RWPE1 (cell line): ENCODE measurements around the gene RDH13.

ENCODE experiments used
- CTCF ChIA-PET: fragments of 350-600 bp; sonication (Branson Sonifier 250); formaldehyde crosslinking; extraction: SDS; loops from one replicate; lab custom pipeline; 2021; lab: Yijun Ruan, JAX
- POLR2A ChIA-PET: fragments of 400-600 bp; formaldehyde crosslinking; extraction: SDS; loops from one replicate; lab custom pipeline; 2020; ENCODE audit warnings: antibody characterized with exemption; ENCODE audit not compliant: low non-redundant PET; lab: Yijun Ruan, JAX
- DNase-seq: peaks from one replicate; pipeline ENCODE4 v3.0.0; 2012; ENCODE audit warnings: low spot score
- H3K27ac ChIP-seq: fragments of 450-650 bp; 2 replicates; pipeline ENCODE4 v1.5.1; 2017
- TF ChIP-seq, protein P1 (sequence below): fragments of 450-650 bp; conservative IDR thresholded peaks from 2 replicates; pipeline ENCODE4 v1.5.1; 2017; ENCODE audit warnings: low read depth, mild to moderate bottlenecking

Gene RDH13

DNA sequence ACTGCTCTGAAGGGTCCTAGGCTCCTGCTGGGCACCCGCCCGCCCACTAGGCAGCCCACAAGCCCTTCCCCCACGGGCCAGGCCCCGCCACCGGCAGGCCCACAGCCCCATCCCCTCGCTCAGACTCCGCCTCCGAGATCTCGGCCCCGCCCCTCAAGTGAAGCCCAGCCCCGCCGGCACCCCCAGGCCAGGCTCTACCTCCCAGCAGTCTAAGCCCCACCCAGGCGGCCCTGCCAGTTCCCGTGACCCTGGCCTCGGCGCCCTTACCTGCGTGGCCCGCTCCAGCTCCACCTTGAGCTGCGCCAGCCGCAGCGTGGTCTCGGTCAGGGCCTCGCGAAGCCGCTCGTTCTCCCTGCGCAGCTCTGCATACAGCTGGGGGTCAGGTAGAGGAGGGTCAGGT, 29.0 kb upstream of the RDH13 start:
- H3K27ac ChIP-seq: no peak overlapping the region
- no peak for DNase-seq
- POLR2A ChIA-PET: no interaction called here
- CTCF ChIA-PET: no interaction called here
- TF ChIP-seq, protein P1, sequence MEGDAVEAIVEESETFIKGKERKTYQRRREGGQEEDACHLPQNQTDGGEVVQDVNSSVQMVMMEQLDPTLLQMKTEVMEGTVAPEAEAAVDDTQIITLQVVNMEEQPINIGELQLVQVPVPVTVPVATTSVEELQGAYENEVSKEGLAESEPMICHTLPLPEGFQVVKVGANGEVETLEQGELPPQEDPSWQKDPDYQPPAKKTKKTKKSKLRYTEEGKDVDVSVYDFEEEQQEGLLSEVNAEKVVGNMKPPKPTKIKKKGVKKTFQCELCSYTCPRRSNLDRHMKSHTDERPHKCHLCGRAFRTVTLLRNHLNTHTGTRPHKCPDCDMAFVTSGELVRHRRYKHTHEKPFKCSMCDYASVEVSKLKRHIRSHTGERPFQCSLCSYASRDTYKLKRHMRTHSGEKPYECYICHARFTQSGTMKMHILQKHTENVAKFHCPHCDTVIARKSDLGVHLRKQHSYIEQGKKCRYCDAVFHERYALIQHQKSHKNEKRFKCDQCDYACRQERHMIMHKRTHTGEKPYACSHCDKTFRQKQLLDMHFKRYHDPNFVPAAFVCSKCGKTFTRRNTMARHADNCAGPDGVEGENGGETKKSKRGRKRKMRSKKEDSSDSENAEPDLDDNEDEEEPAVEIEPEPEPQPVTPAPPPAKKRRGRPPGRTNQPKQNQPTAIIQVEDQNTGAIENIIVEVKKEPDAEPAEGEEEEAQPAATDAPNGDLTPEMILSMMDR: no peak

DNA sequence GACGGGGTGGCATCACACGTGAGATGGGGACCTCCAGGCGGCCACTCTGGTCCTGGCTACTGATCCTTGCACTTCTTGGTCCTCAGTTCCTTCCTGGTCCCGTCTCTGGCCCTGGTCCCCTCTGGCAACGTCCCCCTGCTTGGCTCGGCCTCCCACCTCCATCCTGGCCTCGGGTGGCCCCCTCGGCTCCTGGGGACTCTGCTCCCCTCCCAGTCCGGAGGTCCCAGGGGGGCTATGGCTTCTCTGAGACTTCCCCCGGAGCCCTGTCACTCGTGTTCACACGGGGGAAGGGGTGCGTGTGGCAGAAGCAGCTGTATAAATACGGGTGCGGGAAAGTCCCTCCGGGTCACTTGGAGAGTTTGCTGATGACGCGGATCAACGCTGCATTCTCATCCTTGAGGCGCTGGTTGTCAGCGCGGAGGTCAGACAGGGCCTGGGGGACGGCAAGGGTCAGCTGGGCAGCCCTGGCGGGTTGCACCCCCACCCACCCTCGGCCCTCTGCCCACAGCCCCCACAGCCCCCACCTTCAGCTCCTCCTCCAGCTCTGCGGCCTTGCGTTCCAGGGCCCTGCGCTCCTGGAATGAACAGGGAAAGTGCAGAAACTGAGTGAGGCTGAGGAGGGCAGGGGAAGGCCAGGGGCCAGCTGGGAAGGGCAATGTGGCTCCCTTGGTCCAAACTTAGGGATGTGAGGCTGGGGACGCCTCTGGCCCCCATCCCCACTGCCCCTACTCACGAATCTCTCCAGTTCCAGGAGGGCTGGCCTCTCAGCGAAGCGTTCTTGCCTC, 28.4 kb upstream of the RDH13 start:
- CTCF ChIA-PET: interaction anchor here (0.5 to 0.6 kb wide), 2 partner anchors 20 to 610 kb away, joined by 3 read pairs; no protein-coding TSS in a partner anchor
- TF ChIP-seq, protein P1: no peak
- POLR2A ChIA-PET: no interaction called here
- DNase-seq: no peak
- H3K27ac ChIP-seq: peak overlapping the region; percentile 11; the same call in 1 of the 2 replicates

DNA sequence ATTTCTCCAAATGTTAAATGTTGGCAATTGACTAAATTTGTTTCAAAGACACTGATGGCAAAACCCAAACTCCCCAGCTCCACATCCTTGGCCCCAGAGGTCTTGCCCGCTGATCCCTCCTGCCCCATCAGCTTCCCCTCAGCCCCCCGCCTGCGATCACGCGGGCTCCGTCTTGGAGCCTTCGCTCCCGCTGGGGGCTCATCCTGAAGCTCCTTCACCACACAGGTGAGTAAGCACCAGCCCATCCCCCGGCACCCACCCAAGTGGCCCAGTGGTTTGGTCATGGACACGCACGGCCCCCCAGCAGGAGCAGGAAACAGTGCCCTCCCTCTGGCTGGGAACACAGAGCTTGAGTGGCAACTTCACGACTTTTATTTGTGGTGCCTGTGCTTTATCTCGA, 27.6 kb upstream of the RDH13 start:
- POLR2A ChIA-PET: no interaction called here
- TF ChIP-seq, protein P1: no peak
- peak overlapping the region; percentile 11 for H3K27ac ChIP-seq
- CTCF ChIA-PET: interaction anchor here (0.5 to 0.8 kb wide), 2 partner anchors 21 to 293 kb away, joined by 3 read pairs; partner anchors contain the start of gene TMEM238
- no peak for DNase-seq

DNA sequence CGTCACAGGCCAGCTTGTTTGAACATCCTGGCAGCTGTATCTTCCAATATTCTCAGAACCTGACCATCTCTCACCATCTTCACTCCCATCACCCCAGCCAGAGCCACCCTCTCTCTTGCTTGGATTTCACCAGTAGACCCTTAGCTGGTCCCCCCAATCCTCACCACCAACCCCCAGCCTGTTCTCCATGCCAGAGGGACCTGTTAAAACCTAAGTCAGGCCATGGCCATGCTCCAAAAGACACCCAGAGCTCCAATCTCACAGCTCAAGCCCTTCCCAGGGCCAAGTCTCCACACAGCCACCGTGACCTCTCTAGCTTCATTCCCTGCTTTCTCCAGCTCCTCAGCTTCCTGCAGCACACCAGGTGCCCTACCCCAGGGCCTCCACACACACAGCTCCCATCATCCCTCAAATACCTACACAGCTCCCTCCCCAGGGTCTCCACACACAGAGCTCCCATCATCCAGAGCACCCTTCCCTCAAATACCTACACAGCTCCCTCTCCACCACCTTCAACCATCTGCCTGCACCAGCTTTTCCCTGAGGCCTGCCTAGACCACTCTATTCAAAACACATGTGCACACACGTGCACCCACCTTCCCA, 26.5 kb upstream of the RDH13 start:
- TF ChIP-seq, protein P1: no peak
- peak overlapping the region; percentile 54 for H3K27ac ChIP-seq
- DNase-seq: no peak
- ChIA-PET CTCF (interaction anchor here (0.5 to 1.4 kb wide), 7 partner anchors 14 to 755 kb away, joined by 3 to 10 read pairs (median 3); partner anchors contain the start of genes EPS8L1 and TMEM238), POLR2A (interaction anchor here (0.6 to 0.8 kb wide), 3 partner anchors 9 to 57 kb away, joined by 3 read pairs; no protein-coding TSS in a partner anchor)

DNA sequence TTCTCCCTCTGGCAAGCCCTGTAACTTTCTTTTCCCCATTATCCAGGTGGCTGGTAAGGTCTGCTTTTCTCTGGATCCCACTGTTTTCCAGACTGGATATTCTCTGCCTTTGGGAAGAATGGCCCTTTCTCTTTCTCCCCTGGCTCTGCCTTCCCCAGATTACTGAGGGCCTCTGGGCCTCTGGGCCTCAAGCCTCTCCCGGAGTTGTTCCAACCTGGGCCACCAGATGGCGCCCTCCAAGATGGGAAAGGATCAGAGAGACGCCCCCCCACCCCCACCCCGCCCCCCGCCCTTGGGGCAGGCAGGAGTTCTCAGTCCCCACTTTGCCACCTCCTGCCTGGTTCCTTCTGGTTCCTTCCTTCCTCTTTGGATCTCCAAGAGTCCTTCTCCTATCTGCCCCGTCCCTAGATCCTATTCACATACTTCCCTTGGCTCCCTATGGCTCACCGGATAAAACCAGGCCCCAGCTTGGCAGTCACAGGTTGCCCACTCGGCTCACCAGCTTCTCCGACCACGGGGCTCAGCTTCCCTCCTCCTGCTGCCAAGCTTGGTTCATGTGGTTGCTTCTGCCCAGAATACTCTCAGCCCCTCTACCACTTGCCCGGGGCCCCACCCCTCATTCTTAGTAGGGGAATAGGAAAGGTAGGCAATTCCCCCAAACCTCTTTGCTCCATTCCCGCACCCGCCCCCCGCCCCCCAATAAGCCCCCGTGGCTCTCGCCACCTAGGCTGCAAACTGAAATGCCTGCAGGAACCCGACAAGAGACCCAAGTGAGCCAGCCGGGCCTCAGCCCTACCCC, 25.8 kb upstream of the RDH13 start:
- DNase-seq: peak; percentile 69
- TF ChIP-seq, protein P1: peak; percentile 82
- ChIA-PET CTCF (interaction anchor here (0.5 to 1.4 kb wide), 13 partner anchors 11 to 755 kb away, joined by 3 to 10 read pairs (median 3); partner anchors contain the start of gene EPS8L1), POLR2A (interaction anchor here (0.6 to 0.8 kb wide), 2 partner anchors 9 to 58 kb away, joined by 3 read pairs; no protein-coding TSS in a partner anchor)
- peak overlapping the region; percentile 54 for H3K27ac ChIP-seq

DNA sequence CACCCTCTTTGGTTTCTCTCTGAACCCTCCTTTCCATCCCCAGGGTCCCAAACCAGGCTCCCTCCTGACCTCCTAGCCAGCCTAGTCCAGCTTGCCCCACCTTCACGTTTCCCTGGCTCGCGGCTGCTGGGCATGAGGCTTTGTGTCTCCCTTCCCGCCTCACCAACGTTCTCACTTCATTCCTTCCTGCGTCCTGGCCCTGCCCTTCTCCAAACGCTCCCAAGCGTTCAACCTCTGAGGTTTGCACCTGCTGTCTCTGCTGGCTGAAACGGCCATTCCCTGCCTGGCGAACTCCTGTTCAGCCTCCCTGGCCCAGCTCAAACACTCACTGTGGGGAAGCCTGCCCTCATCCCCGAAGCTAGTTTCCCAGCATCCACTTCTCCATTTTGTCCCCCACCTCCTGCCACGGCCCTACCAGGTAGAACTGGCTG, 25.1 kb upstream of the RDH13 start:
- no peak for DNase-seq
- ChIA-PET POLR2A (no interaction called here), CTCF (interaction anchor here (0.5 to 1.4 kb wide), 10 partner anchors 12 to 416 kb away, joined by 3 to 5 read pairs (median 3); partner anchors contain the start of gene EPS8L1)
- peak overlapping the region; percentile 54 for H3K27ac ChIP-seq
- TF ChIP-seq, protein P1: no peak
